NCI-H1048 (cell line): ENCODE results near the gene STAT5B.
"Not testable (repeated sequence)": the region's sequence is repeated elsewhere in the genome, so short reads cannot be mapped to it uniquely, and the experiment has no call there.

Experiments used
- DNase-seq: peaks from one replicate; lab custom pipeline; 2025; lab: John Stamatoyannopoulos, UW

Gene STAT5B

DNA sequence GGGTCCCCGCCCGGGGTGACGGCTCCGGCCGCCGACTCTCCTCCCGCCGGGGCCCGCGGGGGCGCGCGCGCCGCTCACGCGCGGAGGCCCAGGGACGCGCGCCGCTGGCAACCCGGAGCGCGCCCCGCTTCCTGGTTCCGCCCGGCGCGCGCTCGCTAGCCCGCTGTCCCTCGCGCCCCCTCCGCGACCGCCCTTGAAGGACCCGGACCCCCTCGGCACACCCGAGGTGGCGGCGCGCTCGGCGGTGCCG lies at the start of gene STAT5B:
TSS of gene STAT5B (minus strand) at position 33 of the 250 bp plus-strand sequence. CDS start 44,264 bp downstream, outside the sequence.
- no peak for DNase-seq

GRCh38 chr17:42325026-42325425 lies 48.8 kb upstream of the STAT5B start:
- DNase-seq, result no peak

GRCh38 chr17:42323268-42323773 lies 47.1 kb upstream of the STAT5B start:
- no peak for DNase-seq

DNA sequence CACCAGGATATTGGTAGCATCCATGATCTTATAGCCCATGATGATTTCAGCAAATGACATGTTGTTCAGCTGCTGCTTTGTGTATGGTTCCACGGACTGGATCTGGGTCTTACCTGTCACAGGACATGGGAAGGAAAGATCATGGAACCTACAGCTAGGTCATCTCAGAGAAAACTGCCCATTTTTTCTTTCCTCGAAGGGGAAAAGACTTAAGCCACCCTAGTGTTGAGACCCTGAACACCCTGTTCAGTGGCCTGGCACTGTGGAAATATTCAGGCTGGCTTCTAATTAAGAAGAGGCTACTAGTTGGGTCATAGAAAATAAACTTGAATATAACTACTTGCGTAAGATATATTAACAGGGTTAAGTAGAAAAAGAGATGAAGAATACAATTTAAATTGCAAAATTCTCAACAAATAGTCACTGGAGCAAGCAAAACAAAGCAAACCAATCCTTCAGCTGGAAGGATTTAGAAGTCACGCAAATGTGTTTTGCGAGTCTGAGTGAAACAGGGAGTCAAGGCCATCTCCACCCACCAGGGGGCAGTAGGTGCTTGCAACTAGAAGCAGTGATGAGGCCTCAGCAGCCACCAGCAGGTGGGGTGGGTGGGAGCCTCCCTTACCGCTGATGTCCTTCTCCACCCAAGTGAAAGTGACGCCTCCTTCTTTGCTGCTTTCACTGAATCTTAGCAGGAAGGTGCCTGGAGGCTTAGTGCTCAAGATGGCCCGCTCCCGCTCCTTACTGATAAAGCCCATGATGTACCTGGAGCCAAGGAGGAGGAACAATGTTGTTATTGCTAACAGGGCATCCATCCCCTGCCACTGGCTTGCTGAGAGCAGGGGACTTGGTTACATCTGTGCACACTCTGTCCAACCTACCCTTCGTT lies 46.4 kb upstream of the STAT5B start:
- DNase-seq, result peak; percentile 77

- no peak for DNase-seq
These were observed 45.4 kb upstream of the STAT5B start for GRCh38 chr17:42321555-42321954.

DNA sequence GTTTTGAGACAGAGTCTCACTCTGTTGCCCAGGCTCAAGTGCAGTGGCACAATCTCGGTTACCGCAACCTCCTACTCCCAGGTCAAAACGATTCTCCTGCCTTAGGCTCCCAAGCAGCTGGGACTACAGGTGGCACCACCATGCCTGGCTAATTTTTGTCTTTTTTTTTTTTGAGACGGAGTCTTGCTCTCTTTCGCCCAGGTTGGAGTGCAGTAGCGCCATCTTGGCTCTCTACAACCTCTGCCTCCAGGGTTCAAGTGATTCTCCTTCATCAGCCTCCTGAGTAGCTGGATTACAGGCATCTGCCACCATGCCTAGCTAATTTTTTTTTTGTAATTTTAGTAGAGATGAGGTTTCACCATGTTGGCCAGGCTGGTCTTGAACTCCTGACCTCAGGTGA lies 41.8 kb upstream of the STAT5B start:
- not testable (repeated sequence) for DNase-seq

DNA sequence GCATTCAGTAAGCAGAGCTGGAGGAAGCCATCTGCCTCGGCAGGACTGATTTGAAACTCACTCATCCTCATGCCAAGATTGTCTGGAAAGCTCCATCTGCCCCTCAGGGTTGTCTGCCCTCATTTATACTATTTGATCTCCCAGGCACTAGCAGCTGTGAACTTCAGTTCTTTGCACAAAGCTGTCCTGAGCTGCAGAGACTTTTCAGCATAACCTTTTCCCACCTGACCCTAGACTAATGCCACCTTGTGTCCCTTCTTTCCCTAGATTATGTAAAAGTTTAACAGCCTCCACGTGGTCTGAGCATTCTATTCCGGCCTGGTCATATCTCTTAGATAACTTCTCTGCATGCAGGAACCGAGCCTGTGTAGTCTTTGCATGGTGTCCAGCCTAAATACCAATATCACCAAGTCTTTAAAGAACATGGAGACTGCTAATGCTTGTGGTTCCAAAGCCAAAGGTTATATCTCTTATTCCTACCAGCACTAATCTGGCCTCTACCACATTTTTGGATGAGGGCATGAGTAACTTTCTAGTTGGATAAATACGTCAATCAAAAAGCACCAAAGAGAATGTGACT lies 41.2 kb upstream of the STAT5B start:
- DNase-seq, result no peak

- DNase-seq, result no peak
These were observed 40.6 kb upstream of the STAT5B start for GRCh38 chr17:42316755-42317154.

DNA sequence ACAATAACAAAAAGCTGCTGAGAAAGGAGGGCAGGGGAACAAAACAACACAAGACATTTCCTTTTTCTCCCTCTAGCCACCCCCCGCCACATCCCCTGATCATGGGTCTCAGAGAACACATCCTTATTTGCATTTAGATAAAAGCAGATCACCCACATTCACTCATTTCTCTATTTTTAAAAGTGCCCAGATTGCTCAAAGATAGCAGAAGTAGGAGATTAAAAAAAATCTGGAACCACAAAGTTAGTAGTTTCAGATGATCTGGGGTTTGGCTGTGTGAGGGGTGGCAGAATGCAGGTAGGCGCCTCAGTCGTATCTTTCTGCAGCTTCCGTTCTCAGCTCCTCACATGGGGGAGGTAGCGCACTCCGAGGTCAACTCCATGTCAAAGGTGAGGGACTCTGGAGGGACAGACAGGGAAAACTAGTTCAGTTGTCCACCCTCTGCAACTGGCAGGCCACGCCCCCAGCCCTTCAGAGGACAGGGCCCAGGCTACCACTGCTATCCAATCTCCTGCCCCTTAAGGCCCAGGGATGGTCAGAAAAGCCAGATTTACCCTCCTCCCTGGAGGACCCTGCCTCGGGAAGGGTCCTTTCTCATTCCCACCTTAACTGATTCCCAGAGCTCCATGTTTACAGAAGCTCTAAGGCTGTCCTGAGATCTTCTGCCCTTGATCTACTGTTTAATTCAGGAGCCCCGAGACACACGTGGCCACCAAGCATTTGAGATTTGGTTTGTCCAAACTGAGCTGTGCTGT lies 39.4 kb upstream of the STAT5B start:
- no peak for DNase-seq

DNA sequence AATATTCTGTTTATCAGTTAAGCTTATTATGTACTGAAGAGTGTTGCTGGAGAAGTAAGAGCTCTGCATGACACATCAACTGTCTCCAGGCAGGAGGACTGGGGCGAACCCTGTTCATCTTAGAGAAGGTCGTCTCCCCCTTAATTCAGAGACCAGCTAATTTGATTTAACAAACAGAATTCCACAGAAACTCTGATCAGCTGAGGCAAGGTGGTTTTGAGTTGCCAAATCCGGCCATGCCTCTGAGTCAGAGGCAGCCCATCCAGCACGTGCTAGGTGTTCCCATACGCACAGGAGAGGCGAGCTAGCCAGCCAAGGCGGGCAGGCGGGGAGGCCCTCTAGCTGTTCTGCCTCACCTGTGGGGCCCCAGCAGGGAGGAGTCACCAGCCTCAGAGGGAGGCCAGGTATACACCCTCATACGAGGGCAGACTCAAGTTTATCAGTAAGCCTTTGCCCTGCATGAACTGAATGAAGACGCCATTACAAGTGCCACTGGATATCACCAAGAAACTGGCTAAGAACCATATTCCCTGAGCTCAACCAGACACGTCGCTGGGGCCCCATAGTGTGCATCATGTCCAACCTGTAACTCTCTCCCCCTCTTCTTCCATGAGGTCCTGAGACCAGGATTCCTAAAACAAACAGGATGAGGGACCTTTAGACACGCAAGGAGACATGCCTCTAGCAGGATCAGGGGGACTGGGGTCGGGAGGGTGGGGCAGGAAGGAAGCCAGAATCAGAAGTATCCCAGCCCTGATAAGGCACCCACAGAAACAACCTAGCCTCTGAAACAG lies 37.8 kb upstream of the STAT5B start:
- no peak for DNase-seq

- no peak for DNase-seq
These were observed 37.2 kb upstream of the STAT5B start for GRCh38 chr17:42313389-42313772.

DNA sequence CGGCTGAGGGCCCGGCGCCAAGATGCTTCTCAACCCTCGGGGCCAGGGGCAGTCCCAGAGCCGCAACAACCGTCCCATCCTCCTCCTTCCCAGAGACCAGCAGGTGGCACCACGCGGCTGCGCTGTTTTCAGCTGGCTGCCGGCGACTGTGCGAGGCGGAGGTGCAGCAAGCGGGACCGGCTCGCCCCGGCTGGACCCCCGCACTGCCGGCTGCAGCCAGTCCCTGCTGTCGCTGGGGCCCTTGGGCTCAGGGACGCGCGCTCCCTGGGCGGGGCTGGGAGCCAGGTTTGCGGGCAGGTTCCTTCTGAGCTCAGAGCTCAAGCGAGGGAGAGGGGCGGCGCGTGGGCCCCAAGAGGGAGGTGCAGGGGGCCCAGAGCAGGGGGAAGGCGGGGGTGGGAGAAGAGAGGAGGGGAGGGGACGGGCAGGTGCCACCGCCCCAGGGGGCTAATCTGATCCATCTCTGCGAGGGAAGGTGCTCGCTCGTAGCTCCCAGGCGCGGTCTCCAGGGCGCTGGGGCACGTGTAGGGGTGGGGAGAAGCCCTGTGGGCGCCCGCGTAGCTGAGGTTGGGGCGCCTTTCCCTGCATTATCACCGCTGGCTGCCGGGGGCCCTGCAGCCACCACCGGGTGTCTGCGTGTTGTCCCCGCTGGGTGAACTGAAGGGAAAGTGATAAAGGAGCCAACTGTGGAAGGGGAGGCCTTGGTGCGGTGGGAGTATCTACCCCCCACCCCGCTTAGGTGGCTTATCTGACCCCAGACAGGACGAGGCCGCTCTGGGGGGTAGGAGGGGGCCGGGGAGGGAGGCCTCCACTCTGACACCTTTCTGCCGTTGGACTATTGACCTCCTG lies 36.3 kb upstream of the STAT5B start:
- DNase-seq, result no peak

DNA sequence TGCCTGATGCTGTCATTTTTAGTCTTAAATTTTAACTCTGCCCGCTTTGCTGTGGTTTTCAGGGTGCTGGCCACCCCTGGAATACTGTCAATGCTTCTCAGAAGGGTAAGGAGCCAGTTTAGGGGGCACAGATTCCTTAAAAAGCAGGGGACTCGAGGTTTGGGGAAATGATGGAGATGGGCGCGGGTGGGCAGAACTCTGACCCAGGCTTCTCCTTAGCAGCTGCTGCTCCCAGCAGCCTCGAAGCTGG lies 35.8 kb upstream of the STAT5B start:
- no peak for DNase-seq

DNA sequence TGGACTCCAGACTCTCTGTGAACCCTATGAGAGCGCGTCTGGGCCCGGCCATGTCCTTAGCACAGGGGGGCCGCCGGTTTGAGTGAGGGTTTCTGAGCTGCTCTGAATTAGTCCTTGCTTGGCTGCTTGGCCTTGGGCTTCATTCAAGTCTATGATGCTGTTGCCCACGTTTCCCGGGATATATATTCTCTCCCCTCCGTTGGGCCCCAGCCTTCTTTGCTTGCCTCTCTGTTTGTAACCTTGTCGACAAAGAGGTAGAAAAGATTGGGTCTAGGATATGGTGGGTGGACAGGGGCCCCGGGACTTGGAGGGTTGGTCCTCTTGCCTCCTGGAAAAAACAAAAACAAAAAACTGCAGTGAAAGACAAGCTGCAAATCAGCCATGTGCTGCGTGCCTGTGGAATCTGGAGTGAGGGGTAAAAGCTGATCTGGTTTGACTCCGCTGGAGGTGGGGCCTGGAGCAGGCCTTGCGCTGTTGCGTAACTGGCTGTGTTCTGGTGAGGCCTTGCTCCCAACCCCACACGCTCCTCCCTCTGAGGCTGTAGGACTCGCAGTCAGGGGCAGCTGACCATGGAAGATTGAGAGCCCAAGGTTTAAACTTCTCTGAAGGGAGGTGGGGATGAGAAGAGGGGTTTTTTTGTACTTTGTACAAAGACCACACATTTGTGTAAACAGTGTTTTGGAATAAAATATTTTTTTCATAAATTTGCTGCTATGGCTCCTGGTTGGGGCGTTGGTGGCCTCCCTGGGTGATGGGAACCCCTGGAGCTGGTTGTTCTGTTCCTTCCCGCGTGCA lies 35.2 kb upstream of the STAT5B start:
- no peak for DNase-seq

DNA sequence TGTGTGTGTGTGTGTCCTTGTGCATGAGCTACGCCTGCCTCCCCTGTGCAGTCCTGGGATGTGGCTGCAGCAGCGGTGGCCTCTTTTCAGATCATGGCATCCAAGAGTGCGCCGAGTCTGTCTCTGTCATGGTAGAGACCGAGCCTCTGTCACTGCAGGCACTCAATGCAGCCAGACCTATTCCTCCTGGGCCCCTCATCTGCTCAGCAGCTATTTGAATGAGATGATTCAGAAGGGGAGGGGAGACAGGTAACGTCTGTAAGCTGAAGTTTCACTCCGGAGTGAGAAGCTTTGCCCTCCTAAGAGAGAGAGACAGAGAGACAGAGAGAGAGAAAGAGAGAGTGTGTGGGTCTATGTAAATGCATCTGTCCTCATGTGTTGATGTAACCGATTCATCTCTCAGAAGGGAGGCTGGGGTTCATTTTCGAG lies 34.6 kb upstream of the STAT5B start:
- DNase-seq, result no peak

GRCh38 chr17:42309986-42310786 lies 34.0 kb upstream of the STAT5B start:
- no peak for DNase-seq

DNA sequence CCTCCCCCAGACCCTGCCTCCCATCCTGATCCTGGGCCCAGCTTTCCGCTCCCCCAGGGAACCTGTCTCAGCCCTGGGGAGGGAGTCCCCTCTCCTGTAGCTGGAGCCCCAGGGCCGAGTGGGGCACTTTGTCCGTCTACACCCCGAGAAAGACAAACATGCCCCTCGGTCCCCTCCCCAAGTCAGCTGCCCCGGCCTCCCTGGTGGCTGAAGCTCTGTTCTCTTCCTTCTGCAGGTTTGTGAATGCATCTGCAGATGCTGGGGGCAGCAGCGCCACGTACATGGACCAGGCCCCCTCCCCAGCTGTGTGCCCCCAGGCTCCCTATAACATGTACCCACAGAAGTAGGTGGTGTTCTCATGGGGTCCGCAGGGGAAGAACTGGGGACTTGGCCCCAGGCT lies 33.0 kb upstream of the STAT5B start:
- no peak for DNase-seq

DNA sequence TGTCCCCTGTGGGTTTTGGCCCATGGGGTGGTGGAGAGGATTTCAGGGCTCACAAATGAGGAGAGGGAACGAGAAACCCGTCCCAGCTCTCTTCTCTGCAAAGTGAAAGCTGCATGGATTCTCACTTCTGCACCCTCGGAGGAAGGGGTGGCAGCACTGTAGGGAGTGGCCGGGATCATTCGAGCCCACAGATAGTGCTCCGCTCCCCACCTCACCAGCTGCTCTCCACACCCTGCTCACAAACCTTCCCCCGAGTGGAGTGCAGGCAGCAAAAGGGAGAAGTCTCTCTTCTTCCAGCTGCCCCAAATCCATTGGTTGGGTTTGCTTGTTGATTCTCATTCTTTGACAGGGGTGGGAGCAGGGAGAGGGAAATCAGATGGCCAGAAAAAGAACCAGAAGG lies 32.3 kb upstream of the STAT5B start:
- no peak for DNase-seq

DNA sequence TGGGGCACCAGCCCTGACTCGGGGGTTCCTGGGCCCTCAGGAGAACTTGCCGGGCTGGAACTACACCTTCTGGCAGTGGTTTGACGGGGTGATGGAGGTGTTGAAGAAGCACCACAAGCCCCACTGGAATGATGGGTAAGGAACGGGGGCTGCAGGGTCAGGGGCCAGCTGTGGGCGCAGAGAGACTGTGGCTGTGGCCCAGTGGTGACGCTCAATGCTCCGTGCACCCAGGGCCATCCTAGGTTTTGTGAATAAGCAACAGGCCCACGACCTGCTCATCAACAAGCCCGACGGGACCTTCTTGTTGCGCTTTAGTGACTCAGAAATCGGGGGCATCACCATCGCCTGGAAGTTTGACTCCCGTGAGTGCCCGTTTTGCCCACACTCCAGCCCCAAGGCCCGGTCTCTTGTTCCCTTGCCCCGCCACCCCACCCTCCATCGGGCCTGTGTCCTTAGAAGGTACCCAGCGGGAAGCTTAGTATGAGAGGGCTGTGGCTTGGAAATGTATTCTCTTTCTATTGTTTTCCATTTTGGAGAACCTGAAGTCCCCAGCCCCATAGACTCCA lies 31.3 kb upstream of the STAT5B start:
- no peak for DNase-seq

- no peak for DNase-seq
These were observed 30.1 kb upstream of the STAT5B start for GRCh38 chr17:42306385-42306667.
